Stomach (tissue), 9 donors: ENCODE data around the gene SHANK3. TPM values are rescaled to one million over a fixed set of nuclear protein-coding genes. Genes with fewer than 3 reads are reported as not detected.
A peak's percentile ranks its signal among the peaks of the same experiment; 100 is the strongest.

Experiments used
- DNase-seq, 2 donors: peaks; one replicate each; pipeline versions ENCODE4 v3.0.0 to v3.0.0-alpha.2; 2013 to 2019
- H3K27ac ChIP-seq, 5 donors: fragments of 200-600 bp in 4 of 5; sonication (generic) in 4 of 5; one replicate each; pipeline ENCODE4 v1.5.1; 2013 to 2019; ENCODE audit warnings: mild to moderate bottlenecking in 1 of 5, moderate library complexity in 1 of 5
- H3K27me3 ChIP-seq, 3 donors: fragments of 200-600 bp; sonication (generic); one replicate each; pipeline ENCODE4 v1.5.1; 2017 to 2019; ENCODE audit warnings: mixed run types in 1 of 3
- H3K36me3 ChIP-seq, 4 donors: fragments of 200-600 bp; sonication (generic); 1 replicate in 3 of 4; 2 replicates in 1 of 4; pipeline ENCODE4 v1.5.1; 2016 to 2019
- H3K4me1 ChIP-seq, 4 donors: fragments of 200-600 bp; sonication (generic); one replicate each; pipeline ENCODE4 v1.5.1; 2016 to 2019
- H3K4me3 ChIP-seq, 4 donors: fragments of 200-600 bp; sonication (generic) in 3 of 4; one replicate each; pipeline ENCODE4 v1.5.1; 2016 to 2019; ENCODE audit warnings: mild to moderate bottlenecking in 1 of 4
- H3K9me3 ChIP-seq, 4 donors: fragments of 200-600 bp; sonication (generic); one replicate each; pipeline ENCODE4 v1.5.1; 2016 to 2019
- CTCF ChIP-seq, 7 experiments: fragments of 450-650 bp in 4 of 7; fragments of 200-600 bp in 3 of 7; sonication (generic) in 3 of 7; IDR thresholded peaks; one replicate each; pipeline ENCODE4 v1.5.1; 2016 to 2019; ENCODE audit warnings: antibody characterized with exemption in 7 of 7, control low read depth in 2 of 7, mild to moderate bottlenecking in 1 of 7
- EP300 ChIP-seq: sonication (generic); formaldehyde crosslinking; IDR thresholded peaks from one replicate; pipeline ENCODE4 v1.6.1; 2017; ENCODE audit warnings: antibody characterized with exemption
- POLR2A ChIP-seq, 4 donors: fragments of 450-650 bp; IDR thresholded peaks; one replicate each; pipeline ENCODE4 v1.6.1; 2016; ENCODE audit warnings: antibody characterized with exemption in 4 of 4, control low read depth in 2 of 4, mild to moderate bottlenecking in 1 of 4, moderate library complexity in 1 of 4
- POLR2AphosphoS5 ChIP-seq, 3 donors: sonication (generic); formaldehyde crosslinking; IDR thresholded peaks; one replicate each; pipeline ENCODE4 v1.6.1; 2016; ENCODE audit warnings: antibody characterized with exemption in 3 of 3
- WGBS, 5 donors: extraction: QIAGEN DNeasy Blood & Tissue Kit in 3 of 5; methylation state at CpG; one replicate each; pipeline versions ENCODE4 v1.1.5 to v1.1.7; 2013 to 2018; 5-methylcytosine and 5-hydroxymethylcytosine counted together
- intact Hi-C: fragments of 100-400 bp; cut with DNase I; formaldehyde crosslinking; loops from one replicate; pipeline ENCODE4 v1.15.1; 2023; ENCODE audit warnings: low total_unique reads
- polyA plus RNA-seq, 3 donors: library from polyadenylated mRNA; stranded (reverse); fragments of 200-250 nt; gene quantifications; one replicate each; pipeline ENCODE4 v1.2.3, GENCODE V29; 2013
- total RNA-seq, 5 donors: library from RNA; depleted of rRNA; stranded (reverse); fragments of >200 nt; gene quantifications; one replicate each; pipeline versions ENCODE4 v1.1.0 to v1.2.3, GENCODE V29; 2014 to 2016
- donor health status: healthy with polysubstance abuse.
- donor health status: Bipolar disorder and iron deficiency.
- donor health status: healthy.

SHANK3 gene
- total and polyA plus RNA-seq, 8 donors, result 2.5 to 31.2 (median 5.1) TPM

GRCh38 chr22:50694099-50694605 lies 21.5 kb downstream of the SHANK3 start:
- Histone ChIP-seq H3K4me1 (peaks cover 13 to 30% (median 20%) of the 10 kb centered on the region in 4 donors), H3K9me3 (peaks cover 0 to 9% (median 0%) of the 10 kb centered on the region in 4 donors), H3K27ac (no peak overlapping the region), H3K36me3 (no peaks in the 10 kb centered on the region), H3K4me3 (no peak overlapping the region), H3K27me3 (peaks cover 0 to 20% (median 0%) of the 10 kb centered on the region in 3 donors)
- no peak for DNase-seq
- TF ChIP-seq EP300 (no peak), POLR2A (IDR thresholded peaks at IDR 0.05) (no peak), POLR2AphosphoS5 (IDR thresholded peaks at IDR 0.05) (no peak), CTCF (IDR thresholded peaks at IDR 0.05) (no peak)
- 34 to 69% (median 52%) methylated on average over 2 to 3 of the region's 3 CpGs for WGBS, 5 donors
- intact Hi-C loops, result no loop called here

DNA sequence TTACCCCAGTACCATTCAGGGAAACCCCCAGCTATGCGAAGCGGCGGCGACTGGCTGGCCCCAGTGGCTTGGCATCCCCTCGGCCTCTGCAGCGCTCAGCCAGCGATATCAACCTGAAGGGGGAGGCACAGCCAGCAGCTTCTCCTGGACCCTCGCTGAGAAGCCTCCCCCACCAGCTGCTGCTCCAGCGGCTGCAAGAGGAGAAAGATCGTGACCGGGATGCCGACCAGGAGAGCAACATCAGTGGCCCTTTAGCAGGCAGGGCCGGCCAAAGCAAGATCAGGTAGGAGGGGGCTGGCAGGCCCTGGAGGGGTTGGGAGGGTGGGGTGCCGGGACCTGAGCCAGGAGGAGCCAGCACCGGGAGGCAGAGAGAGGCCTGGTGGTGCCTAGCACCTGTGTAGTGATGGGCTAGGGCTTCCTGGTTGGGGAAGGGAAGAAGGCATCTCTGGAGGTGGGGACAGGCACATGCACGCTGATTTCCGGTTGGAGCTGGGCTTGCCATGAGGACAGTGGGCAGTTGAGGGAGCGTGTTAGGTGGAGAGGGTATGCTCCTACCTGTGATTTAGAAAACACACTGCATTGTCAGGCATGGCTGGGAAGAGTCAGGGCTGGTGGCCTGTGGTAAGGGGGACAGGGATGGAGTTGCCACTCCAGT lies 22.3 kb downstream of the SHANK3 start:
- Histone ChIP-seq H3K27ac (no peak overlapping the region), H3K4me3 (no peak overlapping the region), H3K36me3 (no peaks in the 10 kb centered on the region), H3K4me1 (peaks cover 13 to 30% (median 21%) of the 10 kb centered on the region in 4 donors), H3K27me3 (peaks cover 0 to 28% (median 0%) of the 10 kb centered on the region in 3 donors), H3K9me3 (peaks cover 0 to 9% (median 0%) of the 10 kb centered on the region in 4 donors)
- no peak for DNase-seq
- WGBS, 5 donors, result 79 to 86% (median 83%) methylated on average over 18 of the region's 18 CpGs
- intact Hi-C loops, result no loop called here
- no peak for TF ChIP-seq POLR2AphosphoS5 (IDR thresholded peaks at IDR 0.05)
- TF ChIP-seq POLR2A (IDR thresholded peaks at IDR 0.05), result no peak
- no peak for TF ChIP-seq EP300
- TF ChIP-seq CTCF (IDR thresholded peaks at IDR 0.05), result no peak

DNA sequence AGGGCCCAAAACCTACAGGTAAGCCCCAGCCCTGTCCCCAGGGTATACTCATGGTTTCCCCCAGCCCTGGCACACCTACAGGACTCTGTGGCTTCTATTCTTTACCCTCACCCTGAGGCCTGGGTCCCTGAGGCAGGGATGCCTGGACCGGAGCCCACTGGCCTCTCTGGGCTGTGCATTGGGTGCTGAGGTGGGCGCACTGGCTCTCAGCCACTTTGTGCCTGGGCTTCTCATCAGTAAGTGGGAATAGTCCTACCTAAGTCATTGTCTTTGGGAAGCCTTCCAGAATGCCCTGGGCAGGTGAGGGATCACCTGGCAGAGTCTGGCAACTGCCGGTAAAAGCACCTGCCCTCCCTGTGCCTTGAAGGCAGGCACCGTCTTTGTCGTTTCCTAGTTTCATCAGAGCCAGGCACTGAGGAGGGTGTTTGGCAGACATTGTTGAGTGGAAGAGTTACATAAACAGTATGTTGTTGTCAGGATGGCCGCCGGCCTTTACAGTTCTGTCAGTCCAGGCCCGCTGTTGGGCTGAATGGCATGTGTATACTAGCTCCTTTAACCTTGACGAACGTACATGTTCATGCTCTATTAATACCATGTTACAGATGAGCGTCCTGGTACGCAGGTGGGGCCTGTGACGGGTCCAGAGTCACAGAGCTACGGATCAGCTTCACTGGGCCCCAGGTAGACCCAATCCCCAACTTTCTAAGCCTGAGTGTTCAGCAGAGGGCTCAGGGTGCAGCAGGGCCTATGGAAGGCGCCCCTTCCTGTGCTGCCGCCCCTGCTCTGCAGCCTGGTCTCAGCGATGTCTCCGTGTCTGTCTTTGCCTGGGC lies 23.0 kb downstream of the SHANK3 start:
- H3K4me1 ChIP-seq, result peaks cover 13 to 30% (median 25%) of the 10 kb centered on the region in 4 donors
- H3K27ac ChIP-seq, result no peak overlapping the region
- no peak for TF ChIP-seq CTCF (IDR thresholded peaks at IDR 0.05)
- no peak for TF ChIP-seq POLR2A (IDR thresholded peaks at IDR 0.05)
- no peak for TF ChIP-seq POLR2AphosphoS5 (IDR thresholded peaks at IDR 0.05)
- TF ChIP-seq EP300, result no peak
- peaks cover 0 to 29% (median 0%) of the 10 kb centered on the region in 3 donors for H3K27me3 ChIP-seq
- H3K36me3 ChIP-seq, result no peaks in the 10 kb centered on the region
- intact Hi-C loops, result no loop called here
- peaks cover 0 to 9% (median 0%) of the 10 kb centered on the region in 4 donors for H3K9me3 ChIP-seq
- no peak overlapping the region for H3K4me3 ChIP-seq
- WGBS, 5 donors, result 75 to 88% (median 86%) methylated on average over 12 to 18 of the region's 18 CpGs
- DNase-seq, result no peak

DNA sequence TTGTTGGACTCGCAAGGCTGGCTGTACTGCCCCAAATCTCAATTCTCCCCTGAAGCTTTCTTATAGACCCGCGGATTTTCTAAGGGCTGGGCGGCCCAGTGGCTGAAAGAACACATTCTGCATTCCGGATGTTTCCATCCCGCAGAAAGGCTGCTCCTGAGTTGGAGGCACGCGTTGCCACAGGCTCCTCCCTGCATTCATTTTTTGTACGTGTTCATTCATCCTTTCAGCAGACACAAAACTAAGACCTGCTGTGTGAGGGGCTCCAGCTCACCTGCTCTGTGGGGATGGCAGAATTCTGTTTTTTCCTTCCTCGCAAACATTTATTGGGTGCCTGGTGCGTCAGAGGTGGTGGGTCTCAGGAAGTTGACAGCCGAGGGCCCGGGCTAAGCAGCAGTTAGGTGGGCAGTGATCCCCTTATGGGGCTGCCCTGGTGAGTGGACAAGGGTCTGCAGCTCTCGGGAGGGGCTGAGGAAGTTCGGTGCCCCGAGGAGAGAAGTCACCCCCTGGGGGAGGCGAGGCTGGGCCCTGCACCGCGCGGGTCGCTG lies 23.7 kb downstream of the SHANK3 start:
- 44 to 51% (median 48%) methylated on average over 21 of the region's 21 CpGs for WGBS, 5 donors
- Histone ChIP-seq H3K4me3 (peak overlapping the region in 3 of 4 donors; percentile 49 to 58 (median 53)), H3K27me3 (peaks cover 0 to 29% (median 0%) of the 10 kb centered on the region in 3 donors), H3K36me3 (no peaks in the 10 kb centered on the region), H3K4me1 (peaks cover 13 to 32% (median 25%) of the 10 kb centered on the region in 4 donors), H3K27ac (no peak overlapping the region), H3K9me3 (peaks cover 0 to 9% (median 0%) of the 10 kb centered on the region in 4 donors)
- no peak for TF ChIP-seq EP300
- TF ChIP-seq POLR2AphosphoS5 (IDR thresholded peaks at IDR 0.05), result no peak
- TF ChIP-seq POLR2A (IDR thresholded peaks at IDR 0.05), result no peak
- TF ChIP-seq CTCF (IDR thresholded peaks at IDR 0.05), result no peak
- DNase-seq, result no peak
- intact Hi-C loops, result no loop called here
